NCI-H2029 treated with DMSO at 0.1 percent for 48 hours (cell line): Measurements from ENCODE around the gene PIP5K1C.
"Not testable (repeated sequence)": the region's sequence is repeated elsewhere in the genome, so short reads cannot be mapped to it uniquely, and the experiment has no call there.

Experiments
- DNase-seq: peaks from one replicate; lab custom pipeline; 2025; lab: John Stamatoyannopoulos, UW

PIP5K1C gene

DNA sequence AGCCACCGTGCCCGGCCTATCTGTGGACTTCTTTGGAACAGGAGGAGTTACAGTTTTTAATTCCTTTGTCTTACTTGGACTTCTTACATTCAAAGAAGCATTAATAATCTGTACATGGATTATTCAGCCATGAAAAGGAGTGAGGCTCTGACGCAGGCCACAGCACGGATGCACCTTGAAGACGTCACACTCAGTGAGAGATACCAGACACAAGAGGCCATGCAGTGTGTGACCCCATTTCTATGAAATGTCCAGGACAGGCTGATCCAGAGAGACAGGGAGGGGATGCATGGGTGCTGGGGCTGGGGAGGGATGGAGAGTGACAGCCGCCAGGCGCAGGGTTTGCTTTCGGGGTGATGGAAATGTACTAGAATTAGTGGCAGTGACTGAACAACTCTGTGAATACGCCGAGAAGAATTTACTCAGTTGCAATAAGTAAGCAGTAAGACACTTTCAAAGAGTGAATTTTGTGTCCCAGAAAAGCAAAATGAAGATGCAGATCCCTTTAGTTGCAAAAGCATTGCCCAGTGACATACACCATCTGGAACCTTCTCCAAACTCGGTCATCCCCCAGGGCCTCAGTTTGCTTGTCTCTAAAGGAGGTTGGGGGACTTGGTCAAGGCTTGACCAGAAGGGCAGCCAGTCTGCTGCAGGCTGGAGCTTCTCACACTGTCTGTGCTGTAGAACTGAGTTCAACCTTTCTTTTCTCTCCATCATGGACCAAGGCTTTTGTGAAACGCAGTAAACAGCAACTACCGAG lies 25.3 kb downstream of the PIP5K1C start:
- DNase-seq: no peak

DNA sequence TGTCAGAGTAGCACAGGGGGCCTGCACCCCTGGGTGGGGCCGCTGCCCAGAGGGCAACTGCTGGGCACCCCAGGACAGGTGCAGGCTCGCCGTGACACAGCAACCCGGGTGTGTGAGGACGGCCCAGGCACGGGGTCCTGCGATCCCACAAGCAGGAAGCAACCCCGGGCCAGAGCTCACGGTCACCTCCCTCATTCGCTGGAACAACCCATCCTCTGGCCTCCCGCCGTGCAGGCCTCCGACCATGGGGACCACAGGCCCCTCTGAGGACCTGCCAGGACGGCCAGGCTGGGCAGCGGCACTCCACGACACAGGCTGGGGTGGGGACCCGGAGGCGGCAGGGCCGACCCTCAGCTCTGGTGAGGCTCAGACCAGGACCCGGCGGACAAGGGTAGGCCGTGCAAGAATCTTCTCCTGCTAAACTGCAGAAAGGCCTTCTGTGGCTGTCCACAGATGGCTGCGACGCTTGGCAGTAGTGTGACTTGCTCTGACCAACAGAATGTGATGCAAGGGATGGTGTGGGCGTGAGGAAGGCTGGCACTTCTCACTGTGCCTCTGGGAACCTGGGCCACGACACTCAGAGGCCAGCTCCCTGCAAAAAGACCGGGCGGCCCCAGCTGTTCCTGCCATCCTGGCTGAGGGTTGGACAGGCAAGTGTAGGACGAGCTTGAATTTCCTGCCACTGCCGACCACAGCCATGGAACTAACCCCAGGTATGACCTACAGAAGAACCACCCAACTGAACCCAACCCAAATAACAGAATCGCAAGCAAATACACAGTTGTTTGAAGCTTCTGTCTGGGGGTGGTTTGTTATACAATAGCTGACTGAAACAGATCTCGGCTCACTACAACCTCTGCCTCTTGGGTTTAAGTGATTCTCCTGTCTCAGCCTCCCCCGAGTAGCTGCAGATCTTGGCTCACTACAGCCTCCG lies 26.5 kb downstream of the PIP5K1C start:
- DNase-seq: no peak

DNA sequence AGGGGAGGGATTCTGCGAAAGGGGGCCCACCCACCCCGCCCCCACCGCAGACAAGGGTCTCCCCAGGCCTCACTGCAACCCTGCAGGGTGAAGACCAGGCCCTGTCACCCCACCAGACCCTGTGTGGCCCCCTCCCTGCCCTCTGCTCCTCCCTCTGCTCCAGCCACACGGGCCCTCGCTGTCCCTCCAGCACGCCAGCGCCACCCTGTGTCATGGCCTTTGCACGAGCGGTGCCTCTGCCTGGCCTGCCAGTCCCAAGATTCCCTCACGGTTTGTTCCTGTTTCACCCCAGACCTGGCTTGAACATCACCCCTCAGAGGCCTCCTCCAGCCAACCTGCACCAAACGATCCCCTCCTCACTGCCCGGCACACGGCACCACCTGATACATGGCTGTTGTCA lies 27.3 kb downstream of the PIP5K1C start:
- DNase-seq: no peak

- no peak for DNase-seq
Measured at GRCh38 chr19:3672575-3672948, 27.7 kb downstream of the PIP5K1C start.

DNA sequence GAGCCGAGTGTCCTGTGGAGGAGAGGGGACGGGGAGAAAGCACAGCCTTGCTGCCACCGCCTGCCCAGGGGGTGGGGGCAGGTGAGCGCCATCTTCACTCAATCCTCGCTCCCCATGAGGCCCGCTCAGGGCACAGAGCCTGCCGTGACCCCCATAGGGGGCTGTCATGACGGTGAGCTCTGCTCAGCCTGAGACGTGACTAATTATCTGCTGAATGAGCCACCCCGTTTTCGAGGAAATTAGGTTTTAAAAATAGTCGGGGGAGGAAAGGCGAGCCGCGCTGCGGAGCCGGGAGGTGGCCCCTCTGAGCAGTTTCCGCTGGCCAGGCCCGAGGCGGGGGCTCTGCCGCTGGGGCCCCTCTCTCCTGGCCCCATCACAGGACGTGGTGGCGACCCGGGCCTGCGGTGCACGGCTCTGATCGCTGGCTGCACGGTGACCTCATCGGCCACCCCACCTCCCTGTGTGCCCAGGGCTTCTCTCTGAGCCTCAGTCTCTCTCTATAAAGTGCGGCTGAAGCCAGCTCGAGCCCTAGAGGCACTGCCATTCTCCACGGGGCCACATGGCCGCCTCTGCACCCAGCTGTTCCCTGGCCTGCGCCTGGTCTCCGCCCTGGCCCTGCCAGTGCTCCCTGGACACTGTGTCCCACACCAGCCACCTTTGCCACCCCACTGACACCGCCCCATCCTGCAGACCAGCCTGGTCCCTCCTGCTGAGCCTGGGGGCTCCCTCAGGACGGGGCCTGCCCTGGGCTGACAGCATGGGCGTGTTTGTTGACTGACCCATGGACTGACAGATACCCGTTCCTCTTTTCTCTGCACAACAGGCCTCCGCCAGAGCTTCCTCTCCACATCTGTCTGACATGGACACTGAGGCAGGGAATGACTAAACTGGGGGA lies 28.3 kb downstream of the PIP5K1C start:
- DNase-seq: no peak

DNA sequence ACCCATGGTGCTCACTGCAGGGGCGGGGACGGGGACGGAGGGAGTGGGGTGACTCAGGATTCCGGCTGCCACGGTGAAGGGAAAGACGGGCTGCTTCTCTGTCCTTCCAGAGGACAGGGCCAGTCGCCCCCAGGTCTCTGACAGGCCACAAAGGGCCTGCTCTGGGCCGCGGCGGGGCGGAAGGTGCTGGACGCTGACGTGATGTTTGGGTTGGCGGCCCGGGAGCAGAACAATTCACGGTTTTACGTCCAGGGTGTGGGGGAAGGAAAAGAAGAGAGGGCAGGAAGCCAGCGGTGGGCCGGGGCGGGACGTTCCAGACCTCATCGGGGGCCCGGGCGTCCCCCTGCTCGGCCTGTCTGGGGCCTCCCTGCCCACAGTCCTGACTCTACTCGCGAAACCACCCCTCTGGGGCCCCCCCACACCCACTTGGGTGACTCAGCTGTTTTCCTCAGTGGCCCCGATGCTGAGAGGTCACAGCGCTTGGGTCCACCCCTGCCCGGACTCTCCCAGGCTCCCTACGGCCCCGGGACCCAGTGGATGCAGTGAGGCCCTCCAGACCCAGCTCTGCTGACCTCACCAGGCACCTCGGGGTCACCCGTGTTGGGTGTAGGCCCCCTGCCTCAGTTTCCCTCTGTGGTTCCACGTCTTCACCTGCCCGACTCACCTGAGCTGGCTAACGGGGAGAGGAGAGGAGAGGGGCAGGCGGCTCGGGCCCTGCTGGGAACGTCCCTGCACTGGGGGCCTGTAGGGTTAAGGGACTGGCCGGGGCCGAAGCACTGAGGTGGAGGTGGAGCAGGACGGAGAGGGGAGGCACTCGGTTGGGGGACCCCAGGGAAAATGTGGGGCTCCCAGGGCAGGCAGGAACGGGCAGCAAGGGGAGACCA lies 29.2 kb downstream of the PIP5K1C start:
- no peak for DNase-seq

DNA sequence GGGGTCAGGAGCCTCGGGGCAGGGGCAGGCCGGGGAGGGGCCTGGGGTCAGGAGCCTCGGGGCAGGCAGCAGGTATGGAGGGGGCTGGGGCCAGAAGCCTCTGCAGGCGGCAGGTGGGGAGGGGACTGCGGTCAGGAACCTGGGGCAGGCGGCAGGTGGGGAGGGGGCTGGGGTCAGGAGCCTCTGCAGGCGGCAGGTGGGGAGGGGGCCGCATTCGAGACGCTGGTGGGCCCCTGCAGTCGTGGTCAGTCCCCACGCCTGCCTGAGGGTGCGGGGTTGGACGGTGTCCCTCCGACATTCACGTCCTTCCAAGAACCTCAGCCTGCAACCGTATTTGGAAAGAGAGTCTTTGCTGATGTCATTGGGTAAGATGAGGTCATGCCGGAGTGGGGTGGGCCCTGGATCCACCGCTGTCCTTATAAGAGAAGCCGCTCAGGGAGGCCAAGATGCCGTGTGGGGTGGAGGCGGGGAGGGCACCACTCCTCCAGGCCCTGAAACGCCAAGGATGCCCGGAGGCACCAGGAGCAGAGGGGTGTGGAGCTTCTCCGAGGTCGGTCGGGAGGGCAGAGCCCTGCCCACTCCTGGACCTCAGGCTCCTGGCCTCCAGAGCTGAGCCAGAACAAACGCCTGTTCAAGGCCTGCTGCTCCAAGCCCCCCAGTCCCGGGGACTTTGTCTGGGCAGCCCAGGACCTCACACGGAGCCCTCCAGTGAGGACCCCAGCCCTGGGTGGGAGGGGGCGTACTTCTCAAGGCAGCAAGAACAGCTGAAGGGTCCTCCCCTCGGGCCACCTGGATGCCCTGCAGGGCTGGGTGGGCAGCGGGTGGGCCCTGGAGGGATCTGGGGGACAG lies 30.1 kb downstream of the PIP5K1C start:
- no peak for DNase-seq

DNA sequence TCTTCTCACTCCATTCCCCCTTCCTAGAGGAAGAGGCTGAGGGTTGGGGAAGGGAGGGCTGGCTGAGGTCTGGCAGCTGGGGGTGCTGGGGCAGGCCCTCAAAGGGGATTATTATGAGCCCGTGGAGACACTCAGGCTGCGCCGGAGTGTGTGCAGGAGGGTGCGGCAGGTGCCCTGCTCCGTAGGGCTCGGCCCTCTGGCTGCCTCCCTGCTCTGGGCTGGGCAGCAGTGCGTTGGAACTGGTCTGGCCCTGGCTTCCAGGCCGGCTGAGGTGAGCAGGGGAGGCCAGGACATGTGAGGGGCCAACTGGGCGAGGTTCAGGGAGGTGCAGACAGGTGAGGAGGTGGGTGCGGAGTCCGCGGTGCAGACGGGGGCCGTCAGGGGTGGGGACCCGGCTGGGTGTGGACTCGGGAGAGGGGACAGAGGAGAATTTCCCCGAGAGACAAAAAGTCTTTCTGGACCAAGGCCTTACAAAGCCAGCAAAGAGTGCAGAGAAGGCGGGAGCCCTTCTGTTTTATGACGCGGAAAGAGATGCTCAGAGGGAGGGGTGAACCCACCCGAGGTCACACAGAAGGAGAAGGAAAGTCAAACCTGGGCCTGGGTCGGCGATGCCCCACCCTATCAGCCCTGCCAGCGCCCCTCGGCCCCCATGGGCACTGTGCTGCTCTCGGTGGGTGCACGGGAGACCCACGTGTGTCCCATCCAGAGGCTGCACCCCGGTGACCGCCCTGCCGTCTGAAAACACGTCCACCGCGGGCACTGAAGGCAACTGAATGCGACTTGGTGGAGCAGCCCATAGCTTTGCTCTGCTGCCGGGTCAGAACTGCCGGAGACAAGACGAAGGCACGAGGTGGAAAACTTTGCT lies 31.0 kb downstream of the PIP5K1C start:
- no peak for DNase-seq

DNA sequence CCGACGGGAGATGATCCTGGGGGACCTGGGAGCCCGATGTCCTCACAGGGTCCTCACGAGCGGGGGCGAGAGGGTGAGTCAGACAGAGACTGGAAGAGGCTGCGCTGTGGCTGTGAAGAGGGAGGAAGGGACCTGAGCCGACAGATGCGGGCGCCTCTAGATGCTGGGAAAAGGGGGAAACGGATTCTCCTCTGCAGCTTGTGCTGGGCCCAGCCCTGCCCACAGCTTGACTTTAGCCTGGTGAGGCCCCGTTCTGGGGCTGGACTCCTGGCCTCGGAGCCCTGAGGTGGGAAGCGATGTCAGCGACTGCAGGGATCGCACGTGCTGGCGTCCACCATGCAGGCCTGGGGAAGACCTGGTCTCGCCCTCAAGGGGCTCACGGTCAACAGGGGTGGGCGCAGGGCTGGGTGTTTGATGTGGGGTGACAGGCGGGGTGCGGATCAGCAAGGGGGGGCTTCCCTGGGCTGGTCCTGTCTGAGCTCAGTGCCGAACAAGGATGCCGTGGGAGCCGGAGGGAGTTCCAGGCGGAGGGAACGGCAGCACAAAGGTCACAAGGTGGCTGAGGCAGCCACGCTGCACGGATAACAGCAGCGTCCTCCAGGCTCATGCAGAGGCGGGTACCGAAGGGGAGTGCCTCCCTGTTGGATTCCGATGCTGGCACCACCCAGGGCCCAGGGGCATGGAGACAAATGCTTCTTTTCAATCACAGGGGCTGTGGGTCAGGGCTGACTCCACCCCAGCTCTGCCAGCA lies 31.8 kb downstream of the PIP5K1C start:
- no peak for DNase-seq

DNA sequence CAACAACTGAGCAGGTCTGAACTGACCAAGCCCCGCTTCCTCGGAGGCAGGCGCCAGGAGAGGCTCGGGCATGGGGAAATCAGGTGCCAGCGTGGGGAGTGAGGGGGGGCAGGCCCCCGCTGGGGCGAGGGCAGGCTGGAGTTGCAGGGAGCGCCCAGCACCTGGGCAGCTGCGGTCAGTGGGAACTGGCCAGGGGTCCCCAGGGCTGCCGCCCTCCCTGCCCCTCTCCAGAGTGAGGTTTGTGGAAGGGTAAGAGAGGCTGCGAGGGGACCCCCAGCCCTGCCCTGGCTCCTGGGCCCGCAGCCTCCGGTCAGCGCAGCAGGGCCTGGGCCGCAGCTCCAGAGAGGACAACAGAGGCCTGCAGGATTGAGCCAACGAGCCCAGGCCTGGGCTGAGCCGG lies 32.5 kb downstream of the PIP5K1C start:
- no peak for DNase-seq

GRCh38 chr19:3667037-3667638 lies 33.1 kb downstream of the PIP5K1C start:
- DNase-seq: no peak

GRCh38 chr19:3666545-3666856 lies 33.8 kb downstream of the PIP5K1C start:
- not testable (repeated sequence) for DNase-seq

GRCh38 chr19:3665681-3666544 lies 34.4 kb downstream of the PIP5K1C start:
- no peak for DNase-seq

DNA sequence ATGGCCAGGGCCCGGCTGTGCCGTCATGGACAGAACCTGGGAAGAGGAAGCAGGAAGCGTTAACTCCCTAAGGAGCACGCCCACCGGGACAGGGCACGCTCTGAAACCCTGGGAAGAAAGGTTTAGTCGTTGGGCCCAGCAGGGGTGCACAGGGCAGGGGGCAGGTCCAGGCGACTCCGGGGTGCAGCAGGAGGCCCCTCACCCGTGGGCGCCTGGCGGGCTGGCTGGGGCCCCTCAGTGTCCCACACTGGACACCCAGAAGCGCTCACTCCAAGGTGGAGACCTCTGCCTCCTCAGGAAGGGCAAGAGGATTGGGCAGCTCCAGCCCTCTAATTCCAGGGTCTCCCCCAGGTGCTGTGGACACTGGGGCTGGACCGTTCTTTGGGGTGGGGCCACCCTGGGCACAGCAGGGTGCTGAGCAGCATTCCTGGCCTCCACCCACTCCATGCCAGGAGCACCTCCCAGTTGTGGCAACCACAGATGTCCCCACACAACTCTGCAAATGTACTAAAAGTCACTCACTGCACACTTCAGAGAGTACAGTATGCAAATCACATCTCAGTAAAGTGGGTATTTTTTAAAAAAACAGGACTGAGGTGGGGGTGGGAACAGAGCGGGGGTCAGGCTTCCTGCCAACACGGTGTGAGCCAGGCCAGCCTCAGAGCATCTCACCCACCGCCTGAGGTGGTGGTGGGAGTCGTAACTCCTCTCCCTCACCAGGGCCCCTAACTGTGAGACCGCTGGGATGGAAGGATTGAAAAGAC lies 35.2 kb downstream of the PIP5K1C start:
- DNase-seq: no peak

DNA sequence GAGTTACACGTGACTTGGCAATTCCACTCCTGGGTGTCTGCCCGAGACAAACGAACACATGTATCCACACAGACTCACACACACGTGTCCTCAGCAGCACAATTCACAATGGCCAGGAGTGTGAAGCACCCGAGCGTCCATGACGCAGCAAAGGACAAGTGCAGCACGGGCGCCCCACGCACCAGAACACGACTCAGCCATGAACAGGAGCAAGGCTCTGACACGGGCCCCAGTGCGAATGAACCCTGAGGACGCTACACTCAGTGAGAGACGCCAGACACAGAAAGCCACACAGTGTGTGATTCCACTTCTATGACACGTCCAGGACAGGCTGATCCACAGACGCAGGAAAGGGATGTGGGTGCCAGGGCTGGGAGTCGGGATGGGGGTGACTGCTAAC lies 36.4 kb downstream of the PIP5K1C start:
- DNase-seq: no peak
